H9 (cell line): ENCODE data around the gene TMED3. TPM values are rescaled to one million over a fixed set of nuclear protein-coding genes. Genes with fewer than 3 reads are reported as not detected.

ENCODE experiments used
- DNase-seq: peaks from one replicate; pipeline ENCODE4 v3.0.0-alpha.2; 2017
- H2AFZ ChIP-seq: one replicate; pipeline ENCODE4 v1.6.1; 2013; ENCODE audit warnings: mild to moderate bottlenecking, low read length, control low read depth, moderate library complexity
- H2AK5ac ChIP-seq: 2 replicates; pipeline ENCODE4 v1.6.1; 2013; ENCODE audit warnings: low read length, control low read depth, mixed read lengths; ENCODE audit not compliant: insufficient read length
- H2BK120ac ChIP-seq: one replicate; pipeline ENCODE4 v1.6.1; 2013; ENCODE audit warnings: low read depth, mild to moderate bottlenecking, low read length, control low read depth, inconsistent platforms; ENCODE audit not compliant: poor library complexity, severe bottlenecking
- H2BK12ac ChIP-seq: 2 replicates; pipeline ENCODE4 v1.6.1; 2013; ENCODE audit warnings: low read length, control low read depth, mixed read lengths, low read depth; ENCODE audit not compliant: insufficient read length
- H2BK15ac ChIP-seq: 2 replicates; pipeline ENCODE4 v1.6.1; 2013; ENCODE audit warnings: low read depth, low read length, control low read depth
- H2BK20ac ChIP-seq: one replicate; pipeline ENCODE4 v1.6.1; 2013; ENCODE audit warnings: low read depth, mild to moderate bottlenecking, low read length, control low read depth, inconsistent platforms; ENCODE audit not compliant: poor library complexity, severe bottlenecking
- H2BK5ac ChIP-seq: 2 replicates; pipeline ENCODE4 v1.6.1; 2013; ENCODE audit warnings: low read length, control low read depth, mixed read lengths; ENCODE audit not compliant: insufficient read length
- H3K14ac ChIP-seq: 2 replicates; pipeline ENCODE4 v1.6.1; 2013; ENCODE audit warnings: low read length, control low read depth; ENCODE audit not compliant: insufficient read depth
- H3K18ac ChIP-seq: 2 replicates; pipeline ENCODE4 v1.6.1; 2013; ENCODE audit warnings: low read depth, mild to moderate bottlenecking, mixed read lengths, low read length, control low read depth; ENCODE audit not compliant: insufficient read length
- H3K23ac ChIP-seq: 2 replicates; pipeline ENCODE4 v1.6.1; 2013; ENCODE audit warnings: low read length, control low read depth, mixed read lengths, low read depth; ENCODE audit not compliant: insufficient read length
- H3K23me2 ChIP-seq: 2 replicates; pipeline ENCODE4 v1.6.1; 2013; ENCODE audit warnings: low read depth, mild to moderate bottlenecking, mixed read lengths, low read length, control low read depth; ENCODE audit not compliant: insufficient read length, poor library complexity, severe bottlenecking
- H3K27ac ChIP-seq: 2 replicates; pipeline ENCODE4 v1.5.1; 2013; ENCODE audit warnings: low read length, control low read depth, mixed read lengths, low read depth; ENCODE audit not compliant: insufficient read length
- H3K27me3 ChIP-seq: 2 replicates; pipeline ENCODE4 v1.6.1; 2013; ENCODE audit warnings: low read length, control low read depth, inconsistent platforms; ENCODE audit not compliant: insufficient read depth
- H3K4ac ChIP-seq: 2 replicates; pipeline ENCODE4 v1.6.1; 2013; ENCODE audit warnings: low read depth, mild to moderate bottlenecking, control low read depth, inconsistent platforms, low read length, moderate library complexity
- H3K4me1 ChIP-seq: 2 replicates; pipeline ENCODE4 v1.6.1; 2013; ENCODE audit warnings: low read length, control low read depth, inconsistent platforms; ENCODE audit not compliant: insufficient read depth
- H3K4me2 ChIP-seq: 2 replicates; pipeline ENCODE4 v1.6.1; 2013; ENCODE audit warnings: low read length, control low read depth, mixed read lengths; ENCODE audit not compliant: insufficient read length, insufficient read depth
- H3K56ac ChIP-seq: 2 replicates; pipeline ENCODE4 v1.6.1; 2013; ENCODE audit warnings: low read depth, mild to moderate bottlenecking, mixed read lengths, low read length, control low read depth; ENCODE audit not compliant: insufficient read length
- H3K79me1 ChIP-seq: 2 replicates; pipeline ENCODE4 v1.6.1; 2013; ENCODE audit warnings: low read depth, mild to moderate bottlenecking, moderate library complexity, low read length, control low read depth, inconsistent platforms; ENCODE audit not compliant: insufficient read depth, poor library complexity, severe bottlenecking
- H3K79me2 ChIP-seq: 2 replicates; pipeline ENCODE4 v1.6.1; 2013; ENCODE audit warnings: low read length, control low read depth, inconsistent platforms; ENCODE audit not compliant: insufficient read depth
- H3K9ac ChIP-seq: 2 replicates; pipeline ENCODE4 v1.6.1; 2013; ENCODE audit warnings: low read length, control low read depth, mixed read lengths; ENCODE audit not compliant: insufficient read length; ENCODE audit errors: extremely low read depth
- H3K9me3 ChIP-seq: one replicate; pipeline ENCODE4 v1.6.1; 2013; ENCODE audit warnings: low read depth, low read length, inconsistent platforms; ENCODE audit not compliant: control insufficient read depth
- H3T11ph ChIP-seq: one replicate; pipeline ENCODE4 v1.6.1; 2013; ENCODE audit warnings: mild to moderate bottlenecking, low read length, control low read depth, inconsistent platforms
- H4K20me1 ChIP-seq: one replicate; pipeline ENCODE4 v1.6.1; 2013; ENCODE audit not compliant: control insufficient read depth, insufficient read length, insufficient read depth
- H4K5ac ChIP-seq: 2 replicates; pipeline ENCODE4 v1.6.1; 2013; ENCODE audit warnings: low read depth, mild to moderate bottlenecking, mixed read lengths, low read length, control low read depth; ENCODE audit not compliant: insufficient read length
- H4K8ac ChIP-seq: replicated peaks from 2 replicates; pipeline ENCODE4 v1.6.1; 2013; ENCODE audit warnings: low read length, control low read depth, mixed read lengths, low read depth; ENCODE audit not compliant: insufficient read length
- H4K91ac ChIP-seq: 2 replicates; pipeline ENCODE4 v1.6.1; 2013; ENCODE audit warnings: low read depth, mild to moderate bottlenecking, moderate library complexity, mixed read lengths, low read length, control low read depth; ENCODE audit not compliant: insufficient read length
- H3K27ac Mint-ChIP-seq, 3 experiments: 2 replicates in 2 of 3; 3 replicates in 1 of 3; pipeline ENCODE4 v1.8.0; 2020 to 2021; ENCODE audit warnings: mixed read lengths in 3 of 3, mild to moderate bottlenecking in 1 of 3, moderate library complexity in 1 of 3
- H3K27me3 Mint-ChIP-seq: 2 replicates; pipeline ENCODE4 v1.8.0; 2021; ENCODE audit warnings: low read depth, mild to moderate bottlenecking, moderate library complexity, mixed read lengths
- H3K36me3 Mint-ChIP-seq, 3 experiments: 2 replicates in 2 of 3; 3 replicates in 1 of 3; pipeline ENCODE4 v1.8.0; 2020 to 2021; ENCODE audit warnings: low read depth in 3 of 3, mixed read lengths in 3 of 3; ENCODE audit not compliant: insufficient read depth in 1 of 3
- H3K4me1 Mint-ChIP-seq, 2 experiments: 2 replicates each; pipeline ENCODE4 v1.8.0; 2020; ENCODE audit warnings: mixed read lengths in 2 of 2
- H3K4me3 Mint-ChIP-seq, 2 experiments: 2 replicates in 1 of 2; 3 replicates in 1 of 2; pipeline ENCODE4 v1.8.0; 2020 to 2021; ENCODE audit warnings: mild to moderate bottlenecking in 2 of 2, mixed read lengths in 2 of 2, moderate library complexity in 1 of 2
- H3K9me3 Mint-ChIP-seq, 2 experiments: 2 replicates in 1 of 2; 3 replicates in 1 of 2; pipeline ENCODE4 v1.8.0; 2020; ENCODE audit warnings: mild to moderate bottlenecking in 2 of 2, mixed read lengths in 2 of 2, moderate library complexity in 1 of 2
- CTCF ChIP-seq: fragments of 200-600 bp; sonication (generic); conservative IDR thresholded peaks from 3 replicates; pipeline ENCODE4 v1.8.0; 2021; ENCODE audit warnings: antibody characterized with exemption, mild to moderate bottlenecking
- WGBS: extraction: QIAGEN DNeasy Blood & Tissue Kit; methylation state at CpG from one replicate; pipeline ENCODE4 v1.1.7; 2013; ENCODE audit warnings: missing lambda C conversion rate, low lambda C conversion rate, mixed read lengths; ENCODE audit not compliant: insufficient read length; ENCODE audit errors: extremely low coverage; 5-methylcytosine and 5-hydroxymethylcytosine counted together
- total RNA-seq: library from RNA; stranded (reverse); gene quantifications from 2 replicates; pipeline ENCODE4 v1.2.1, GENCODE V29; 2021

The TMED3 gene
- total RNA-seq, 1 experiment from 2014 or later, result 46.4 TPM

GRCh38 chr15:79370716-79371115 lies 59.8 kb downstream of the TMED3 start:
- Histone ChIP-seq H4K5ac (no peak overlapping the region), H3K79me1 (no peaks in the 10 kb centered on the region), H2BK12ac (no peak overlapping the region), H2BK20ac (no peak overlapping the region), H3K4me2 (no peak overlapping the region), H3K9me3 (no peaks in the 10 kb centered on the region), H3K27me3 (no peaks in the 10 kb centered on the region), H3K23ac (no peak overlapping the region), H3T11ph (no peak overlapping the region), H3K79me2 (no peaks in the 10 kb centered on the region), H3K56ac (no peak overlapping the region), H3K23me2 (no peaks in the 10 kb centered on the region), H2BK5ac (no peak overlapping the region), H4K8ac (no peak overlapping the region), H3K18ac (no peak overlapping the region), H3K4me1 (peaks cover 4% of the 10 kb centered on the region; the same call in 1 of the 2 replicates), H2BK120ac (no peak overlapping the region), H3K27ac (no peak overlapping the region), H2BK15ac (no peak overlapping the region), H2AFZ (no peak overlapping the region), H4K20me1 (no peaks in the 10 kb centered on the region), H2AK5ac (no peak overlapping the region), H3K4ac (no peak overlapping the region), H3K14ac (no peak overlapping the region), H4K91ac (no peak overlapping the region), H3K9ac (no peak overlapping the region)
- H3K9me3 Mint-ChIP-seq, result peaks cover 0 to 4% of the 10 kb centered on the region in 2 experiments; a peak in 1 of 5 replicates
- peaks cover 48 to 55% of the 10 kb centered on the region in 2 experiments for H3K4me1 Mint-ChIP-seq
- H3K4me3 Mint-ChIP-seq, result no peak overlapping the region
- DNase-seq, result no peak
- WGBS, result no CpG with 5 or more reads among the region's 1 CpG
- no peak overlapping the region for H3K27ac Mint-ChIP-seq
- TF ChIP-seq CTCF, result no peak
- H3K27me3 Mint-ChIP-seq, result no peaks in the 10 kb centered on the region; the same call in 1 of the 2 replicates
- H3K36me3 Mint-ChIP-seq, result peaks cover 0 to 9% (median 2%) of the 10 kb centered on the region in 3 experiments; a peak in 5 of 7 replicates
